Mononuclear cell (primary cell): ENCODE results near the gene RAX2. TPM values are rescaled to one million over a fixed set of nuclear protein-coding genes. Genes with fewer than 3 reads are reported as not detected.
"Not testable (repeated sequence)": the region's sequence is repeated elsewhere in the genome, so short reads cannot be mapped to it uniquely, and the experiment has no call there.

Source experiments
- H3K27me3 ChIP-seq: 2 replicates; pipeline ENCODE4 v1.6.0; 2011; ENCODE audit warnings: low read length, control low read depth; ENCODE audit not compliant: insufficient read depth
- H3K4me1 ChIP-seq: 2 replicates; pipeline ENCODE4 v1.5.1; 2011; ENCODE audit warnings: mild to moderate bottlenecking, low read length, control low read depth; ENCODE audit not compliant: insufficient read depth
- H3K4me3 ChIP-seq: 2 replicates; pipeline ENCODE4 v1.5.1; 2011; ENCODE audit warnings: mild to moderate bottlenecking, low read length, moderate library complexity
- H3K9me3 ChIP-seq: 2 replicates; pipeline ENCODE4 v1.5.1; 2011; ENCODE audit warnings: low read depth, mild to moderate bottlenecking, control low read depth, low read length
- total RNA-seq: library from RNA; depleted of rRNA; stranded (reverse); fragments of >200 nt; gene quantifications from one replicate; pipeline ENCODE4 v1.2.3, GENCODE V29; 2012

RAX2 gene
- total RNA-seq, 1 donor, result not detected

DNA sequence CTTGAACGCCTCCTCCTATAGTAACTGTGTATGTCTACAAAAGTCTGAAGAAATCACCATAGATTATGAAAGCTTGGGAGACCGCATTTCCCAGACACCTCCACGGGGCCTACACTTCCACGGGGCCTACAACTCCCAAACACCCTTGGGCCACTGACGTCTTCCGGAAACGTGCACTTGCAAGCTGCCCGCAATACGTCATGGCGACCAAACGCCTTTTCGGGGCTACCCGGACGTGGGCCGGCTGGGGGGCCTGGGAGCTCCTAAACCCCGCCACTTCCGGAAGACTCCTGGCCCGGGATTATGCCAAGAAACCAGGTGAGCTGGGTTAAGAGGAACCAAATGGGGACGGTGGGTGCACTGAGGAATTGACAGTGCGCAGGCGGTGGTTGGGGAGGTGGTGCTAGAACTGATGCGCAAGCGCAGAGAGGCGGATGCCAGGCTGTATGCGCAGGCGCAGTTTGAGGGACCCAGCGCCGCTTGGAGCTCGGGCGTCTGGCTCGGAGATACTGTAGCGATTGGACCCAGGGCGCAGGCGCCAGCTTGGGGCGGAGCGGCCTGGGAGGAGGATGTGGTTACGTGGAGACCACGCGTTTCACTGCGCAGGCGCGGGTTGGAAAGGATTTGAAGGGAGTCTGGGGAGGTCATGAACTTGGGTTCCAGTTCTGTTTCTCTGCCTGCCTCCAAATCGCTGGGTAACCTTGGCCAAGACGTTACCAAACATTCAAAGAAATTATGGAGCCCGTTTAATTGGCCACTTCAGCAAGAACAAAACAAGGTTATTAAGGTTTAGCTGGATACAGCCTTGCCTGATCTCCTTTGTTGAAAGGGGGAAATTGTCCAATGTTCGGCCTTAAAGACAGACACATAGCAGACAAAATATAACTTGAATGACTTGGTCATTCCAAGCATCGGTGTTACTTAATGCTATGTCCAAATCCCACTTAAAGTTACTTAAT is 9.2 kb downstream of the RAX2 start, which contains the start of gene MRPL54:
MRPL54 (plus strand) TSS at position 182 of the 959 bp plus-strand sequence; CDS start at position 201, 19 bp downstream.
- H3K27me3 ChIP-seq, result no peaks in the 10 kb centered on the region
- peaks cover 48% of the 10 kb centered on the region for H3K4me1 ChIP-seq
- peak within 1 kb of the TSS; percentile 73 for H3K4me3 ChIP-seq
- H3K9me3 ChIP-seq, result no peaks in the 10 kb centered on the region

- Histone ChIP-seq H3K27me3 (no peaks in the 10 kb centered on the region), H3K9me3 (no peaks in the 10 kb centered on the region), H3K4me1 (peaks cover 48% of the 10 kb centered on the region), H3K4me3 (peak overlapping the region; percentile 73)
Measured at GRCh38 chr19:3762130-3762473, 9.9 kb downstream of the RAX2 start.

DNA sequence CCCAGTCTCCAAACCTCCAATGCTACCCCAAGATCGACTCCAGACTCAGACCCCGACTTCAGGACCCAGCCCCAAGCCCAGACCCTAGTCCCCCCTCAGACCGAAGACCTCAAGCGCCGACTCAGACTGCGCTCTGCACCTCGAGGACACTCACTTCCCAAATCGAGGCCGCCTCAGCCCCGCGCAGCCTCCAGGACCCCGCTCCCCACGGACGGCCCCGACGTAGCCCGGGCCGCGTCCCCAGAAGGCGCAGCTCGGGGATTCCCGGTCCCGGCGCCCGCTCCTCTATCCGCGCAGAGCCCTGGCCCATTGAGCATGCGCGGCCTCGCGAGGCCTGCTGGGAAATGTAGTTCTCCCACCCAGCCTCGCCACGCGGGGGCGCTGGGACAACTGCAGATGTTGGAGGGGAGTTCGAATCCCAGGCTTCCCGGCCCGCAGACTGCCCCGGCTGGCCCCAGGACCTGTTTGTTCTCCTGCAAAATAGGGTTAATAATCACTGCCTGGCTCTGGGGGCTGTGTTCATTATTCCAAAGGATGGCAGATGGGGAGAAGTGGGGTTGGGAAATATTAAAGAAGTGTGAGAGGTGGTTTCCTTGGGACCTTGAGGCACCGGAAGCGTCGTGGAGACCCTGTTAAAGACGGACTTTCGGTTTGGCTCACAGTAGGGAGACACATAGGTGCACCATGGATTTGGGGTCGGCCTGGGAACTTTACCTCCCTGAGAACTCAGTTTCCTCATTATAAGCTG is 10.5 kb downstream of the RAX2 start, which contains the start of gene APBA3:
APBA3 (minus strand) TSS at position 311 of the 748 bp plus-strand sequence. CDS start 1,428 bp downstream, outside the sequence.
- no peaks in the 10 kb centered on the region for H3K27me3 ChIP-seq
- H3K4me3 ChIP-seq, result peak within 1 kb of the TSS; percentile 73
- no peaks in the 10 kb centered on the region for H3K9me3 ChIP-seq
- peaks cover 47% of the 10 kb centered on the region for H3K4me1 ChIP-seq

DNA sequence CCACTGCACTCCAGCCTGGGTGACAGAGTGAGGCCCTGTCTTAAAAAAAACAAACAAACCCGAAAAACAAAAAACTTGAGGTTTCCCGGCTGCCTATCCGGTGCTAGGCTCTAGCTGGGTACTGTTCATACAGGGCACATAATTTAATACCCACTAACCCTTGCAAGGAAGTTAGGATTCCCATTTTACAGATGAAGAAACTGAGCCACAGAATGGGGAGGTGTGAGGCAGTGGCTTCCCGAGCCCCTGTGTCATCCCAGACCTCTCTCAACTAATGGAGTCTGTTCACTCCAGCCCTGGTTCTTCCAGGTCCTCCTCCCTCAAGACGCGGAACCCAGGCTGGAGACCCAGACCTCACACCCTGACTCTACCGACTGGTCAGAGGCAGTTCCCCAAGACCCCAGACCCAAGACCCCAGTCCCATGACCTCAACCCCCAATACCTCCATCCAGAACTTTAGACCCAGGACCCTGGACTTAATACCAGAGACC is 11.1 kb downstream of the RAX2 start:
- Histone ChIP-seq H3K4me3 (peak overlapping the region; percentile 68), H3K27me3 (no peaks in the 10 kb centered on the region), H3K4me1 (peaks cover 43% of the 10 kb centered on the region), H3K9me3 (no peaks in the 10 kb centered on the region)

DNA sequence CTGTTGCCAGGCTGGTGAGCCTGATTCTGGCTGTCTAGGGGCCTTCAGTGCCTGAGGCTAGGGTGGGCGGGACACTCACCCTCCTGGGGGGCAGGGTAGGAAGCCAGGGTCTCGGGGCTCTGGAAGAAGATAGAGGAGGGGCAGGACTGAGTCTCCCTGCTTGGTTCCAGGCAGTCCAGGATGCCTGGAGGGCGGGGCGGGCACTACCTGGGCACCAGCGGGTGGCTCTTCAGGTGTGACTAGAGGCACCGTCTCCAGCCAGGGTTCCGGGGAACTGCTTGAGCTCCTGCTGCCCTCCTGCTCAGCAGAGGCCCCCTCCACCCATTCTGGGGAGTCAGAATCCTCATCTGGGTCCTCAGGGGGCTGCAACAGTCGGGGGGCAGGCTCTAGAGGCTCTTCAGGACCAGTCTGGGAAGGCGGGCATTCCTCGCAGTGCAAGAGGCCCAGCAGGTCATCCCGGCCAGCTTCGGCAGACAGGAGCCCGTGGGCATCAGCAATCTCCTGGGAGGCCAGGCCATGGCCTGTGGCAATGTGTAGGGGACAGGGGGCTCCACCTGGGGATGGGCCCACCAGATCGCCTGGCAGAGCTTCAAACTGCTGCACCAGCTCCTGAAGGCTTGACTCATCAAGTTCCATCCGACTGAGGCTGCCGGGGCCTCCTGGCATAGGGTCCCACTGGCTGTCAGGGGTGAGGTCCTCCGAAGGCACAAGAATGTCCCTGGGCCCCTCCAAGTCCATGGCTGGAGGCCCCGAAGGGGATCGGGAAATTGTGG is 12.4 kb downstream of the RAX2 start:
- H3K4me3 ChIP-seq, result no peak overlapping the region
- H3K9me3 ChIP-seq, result no peaks in the 10 kb centered on the region
- no peaks in the 10 kb centered on the region for H3K27me3 ChIP-seq
- peaks cover 43% of the 10 kb centered on the region for H3K4me1 ChIP-seq

GRCh38 chr19:3758297-3758696 is 13.7 kb downstream of the RAX2 start:
- not testable (repeated sequence) for H3K9me3 ChIP-seq, H3K27me3 ChIP-seq, H3K4me3 ChIP-seq
- H3K4me1 ChIP-seq, result peaks cover 37% of the 10 kb centered on the region

- peaks cover 33% of the 10 kb centered on the region for H3K4me1 ChIP-seq
- not testable (repeated sequence) for H3K4me3 ChIP-seq, H3K27me3 ChIP-seq, H3K9me3 ChIP-seq
Measured at GRCh38 chr19:3757705-3758104, 14.3 kb downstream of the RAX2 start.

DNA sequence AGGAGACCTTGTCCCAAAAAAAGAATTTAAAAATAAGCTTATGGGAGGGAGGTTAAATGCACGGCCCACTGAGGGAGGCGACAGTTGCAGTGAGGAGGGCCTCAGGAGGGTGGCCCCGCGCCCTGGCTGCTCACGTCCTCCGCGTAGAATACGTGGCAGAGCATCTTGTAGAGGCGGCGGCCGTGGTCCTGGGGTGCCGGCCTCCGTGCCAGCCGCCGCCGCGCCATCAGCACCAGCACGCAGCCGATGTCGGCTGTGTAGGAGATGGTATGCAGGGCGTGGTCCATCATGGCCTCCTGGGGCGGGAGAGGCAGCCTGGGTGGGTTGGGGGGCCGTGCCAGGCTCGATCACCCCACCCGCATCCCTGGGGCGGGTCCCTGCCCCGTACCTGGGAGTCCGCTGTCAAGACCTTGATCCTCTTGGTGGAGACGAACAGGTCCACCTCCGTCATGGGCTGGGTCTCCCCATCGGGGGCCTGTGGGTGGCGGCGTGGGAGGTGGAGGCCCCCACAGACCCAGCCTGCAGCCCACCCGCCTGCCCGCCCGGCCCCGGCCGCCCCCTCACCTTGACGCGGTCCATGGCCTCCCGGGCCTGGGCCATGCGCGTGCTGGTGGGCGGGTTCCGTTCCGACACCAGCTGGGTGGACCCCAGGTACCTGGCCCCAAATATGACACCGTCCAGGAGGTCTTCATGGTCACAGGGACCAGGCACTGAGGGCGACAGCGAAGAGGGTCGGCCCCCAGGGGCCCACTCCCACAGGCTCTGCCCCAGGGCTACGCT is 18.2 kb downstream of the RAX2 start:
- no peak overlapping the region for H3K4me3 ChIP-seq
- no peaks in the 10 kb centered on the region for H3K9me3 ChIP-seq
- H3K4me1 ChIP-seq, result peaks cover 2% of the 10 kb centered on the region
- no peaks in the 10 kb centered on the region for H3K27me3 ChIP-seq

- no peak overlapping the region for H3K4me3 ChIP-seq
- H3K4me1 ChIP-seq, result no peaks in the 10 kb centered on the region
- no peaks in the 10 kb centered on the region for H3K27me3 ChIP-seq
- no peaks in the 10 kb centered on the region for H3K9me3 ChIP-seq
Measured at GRCh38 chr19:3752492-3752891, 19.5 kb downstream of the RAX2 start.

DNA sequence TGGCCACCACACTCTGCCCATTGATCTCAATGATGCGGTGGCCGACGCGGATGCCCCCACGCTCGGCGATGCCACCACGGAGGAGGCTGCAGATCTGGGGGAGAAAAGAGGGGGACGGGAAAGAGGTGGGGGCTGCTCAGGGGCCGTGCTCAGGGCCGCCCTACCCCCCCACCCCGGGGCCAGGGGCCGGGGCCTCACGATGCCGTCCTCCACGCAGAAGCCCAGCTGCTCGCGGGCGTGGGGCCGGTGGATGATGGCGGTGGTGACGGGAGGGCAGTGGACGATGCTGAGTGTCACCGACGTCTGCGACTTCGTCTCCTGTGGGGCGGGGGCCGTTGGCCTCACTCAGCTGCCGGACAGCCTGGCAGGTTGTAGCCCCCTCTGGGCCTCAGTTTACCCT is 20.8 kb downstream of the RAX2 start:
- Histone ChIP-seq H3K9me3 (no peaks in the 10 kb centered on the region), H3K4me3 (no peak overlapping the region), H3K27me3 (no peaks in the 10 kb centered on the region), H3K4me1 (no peaks in the 10 kb centered on the region)

GRCh38 chr19:3750211-3750610 is 21.8 kb downstream of the RAX2 start:
- Histone ChIP-seq H3K27me3 (no peaks in the 10 kb centered on the region), H3K4me3 (no peak overlapping the region), H3K4me1 (no peaks in the 10 kb centered on the region), H3K9me3 (no peaks in the 10 kb centered on the region)

DNA sequence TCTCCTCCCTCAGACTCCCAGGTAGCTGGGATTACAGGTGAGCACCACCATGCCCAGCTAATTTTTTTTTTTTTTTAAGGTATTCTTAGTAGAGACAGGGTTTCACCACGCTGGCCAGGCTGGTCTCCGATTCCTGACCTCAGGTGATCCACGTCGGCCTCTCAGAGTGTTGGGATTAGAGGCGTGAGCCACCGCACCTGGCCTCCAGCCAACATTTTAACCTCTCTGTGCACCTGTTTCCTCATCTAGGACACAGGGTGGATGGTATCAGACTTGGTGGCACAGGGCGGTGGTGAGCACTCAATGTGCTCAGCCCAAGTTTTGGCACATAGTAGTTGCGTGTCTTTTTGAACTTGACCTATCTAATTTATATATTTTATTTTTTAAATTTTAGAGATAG is 23.1 kb downstream of the RAX2 start:
- no peaks in the 10 kb centered on the region for H3K9me3 ChIP-seq

DNA sequence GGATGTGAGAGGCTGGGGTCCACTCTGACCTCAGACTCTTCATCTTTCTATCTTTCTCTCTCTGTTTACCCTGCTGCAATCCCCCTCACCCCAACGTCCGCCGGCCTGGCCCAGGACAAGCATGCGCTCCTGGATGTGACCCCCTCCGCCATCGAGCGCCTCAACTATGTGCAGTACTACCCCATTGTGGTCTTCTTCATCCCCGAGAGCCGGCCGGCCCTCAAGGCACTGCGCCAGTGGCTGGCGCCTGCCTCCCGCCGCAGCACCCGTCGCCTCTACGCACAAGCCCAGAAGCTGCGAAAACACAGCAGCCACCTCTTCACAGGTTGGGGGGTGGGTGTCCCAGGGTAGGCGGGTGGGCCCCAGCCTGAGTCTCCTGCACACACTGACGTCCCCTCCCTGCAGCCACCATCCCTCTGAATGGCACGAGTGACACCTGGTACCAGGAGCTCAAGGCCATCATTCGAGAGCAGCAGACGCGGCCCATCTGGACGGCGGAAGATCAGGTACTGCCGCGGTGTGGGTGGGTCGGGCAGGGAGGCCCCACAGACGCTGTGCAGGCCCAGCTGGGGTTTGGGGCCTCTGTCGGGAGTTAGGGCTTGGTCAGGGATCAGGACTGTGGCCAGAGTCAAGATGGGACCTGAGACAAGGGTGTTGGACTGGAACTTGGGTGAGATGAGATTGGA is 25.5 kb downstream of the RAX2 start:
- H3K4me3 ChIP-seq, result no peak overlapping the region
- H3K4me1 ChIP-seq, result no peaks in the 10 kb centered on the region
- H3K9me3 ChIP-seq, result no peaks in the 10 kb centered on the region
- no peaks in the 10 kb centered on the region for H3K27me3 ChIP-seq

More for the DNA sequence above, 23.1 kb downstream of the RAX2 start:
- Histone ChIP-seq H3K4me1 (no peaks in the 10 kb centered on the region), H3K27me3 (no peaks in the 10 kb centered on the region), H3K4me3 (no peak overlapping the region)
